ENCODE data around the gene VPS37B.

The VPS37B gene

GRCh38 chr12:122935318-122935717 is 39.4 kb upstream of the VPS37B start:
- no peak for TF ChIP-seq ZFX (IDR thresholded peaks at IDR 0.05)
- TF ChIP-seq, protein P1, sequence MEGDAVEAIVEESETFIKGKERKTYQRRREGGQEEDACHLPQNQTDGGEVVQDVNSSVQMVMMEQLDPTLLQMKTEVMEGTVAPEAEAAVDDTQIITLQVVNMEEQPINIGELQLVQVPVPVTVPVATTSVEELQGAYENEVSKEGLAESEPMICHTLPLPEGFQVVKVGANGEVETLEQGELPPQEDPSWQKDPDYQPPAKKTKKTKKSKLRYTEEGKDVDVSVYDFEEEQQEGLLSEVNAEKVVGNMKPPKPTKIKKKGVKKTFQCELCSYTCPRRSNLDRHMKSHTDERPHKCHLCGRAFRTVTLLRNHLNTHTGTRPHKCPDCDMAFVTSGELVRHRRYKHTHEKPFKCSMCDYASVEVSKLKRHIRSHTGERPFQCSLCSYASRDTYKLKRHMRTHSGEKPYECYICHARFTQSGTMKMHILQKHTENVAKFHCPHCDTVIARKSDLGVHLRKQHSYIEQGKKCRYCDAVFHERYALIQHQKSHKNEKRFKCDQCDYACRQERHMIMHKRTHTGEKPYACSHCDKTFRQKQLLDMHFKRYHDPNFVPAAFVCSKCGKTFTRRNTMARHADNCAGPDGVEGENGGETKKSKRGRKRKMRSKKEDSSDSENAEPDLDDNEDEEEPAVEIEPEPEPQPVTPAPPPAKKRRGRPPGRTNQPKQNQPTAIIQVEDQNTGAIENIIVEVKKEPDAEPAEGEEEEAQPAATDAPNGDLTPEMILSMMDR (conservative IDR thresholded peaks at IDR 0.05) = no peak
- H3K27ac ChIP-seq = no peak overlapping the region

- H3K27ac ChIP-seq = no peak overlapping the region
- TF ChIP-seq, protein P1 (conservative IDR thresholded peaks at IDR 0.05) = no peak
- no peak for TF ChIP-seq ZFX (IDR thresholded peaks at IDR 0.05)
Observed at GRCh38 chr12:122934722-122935121, 38.8 kb upstream of the VPS37B start.

- TF ChIP-seq, protein P1 (conservative IDR thresholded peaks at IDR 0.05) = no peak
- TF ChIP-seq ZFX (IDR thresholded peaks at IDR 0.05) = no peak
- no peak overlapping the region for H3K27ac ChIP-seq
Observed at GRCh38 chr12:122932207-122932606, 36.3 kb upstream of the VPS37B start.

- TF ChIP-seq ZFX (IDR thresholded peaks at IDR 0.05) = no peak
- TF ChIP-seq, protein P1 (conservative IDR thresholded peaks at IDR 0.05) = no peak
- H3K27ac ChIP-seq = no peak overlapping the region
Observed at GRCh38 chr12:122929812-122930211, 33.9 kb upstream of the VPS37B start.

DNA sequence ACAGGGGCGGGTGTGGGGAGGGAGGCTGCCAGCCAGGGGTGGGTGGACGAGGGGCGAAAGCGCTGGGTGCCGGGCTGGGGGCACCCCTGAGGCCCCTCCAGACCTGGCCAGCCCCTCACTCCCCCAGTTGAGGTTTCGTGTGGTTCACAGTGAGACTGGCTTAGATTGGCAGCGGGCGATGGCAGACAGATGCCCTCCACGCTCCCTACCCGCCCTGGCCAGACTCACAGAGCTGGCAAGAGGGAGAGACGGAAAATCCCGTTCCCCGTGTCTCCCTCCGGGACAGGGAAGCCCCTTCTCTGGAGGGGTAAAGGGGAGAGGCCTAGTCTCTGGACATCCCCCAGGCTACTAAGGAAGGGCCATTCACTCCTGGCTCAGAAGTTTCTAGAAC is 33.2 kb upstream of the VPS37B start:
- H3K27ac ChIP-seq = no peak overlapping the region
- TF ChIP-seq, protein P1 (conservative IDR thresholded peaks at IDR 0.05) = no peak

DNA sequence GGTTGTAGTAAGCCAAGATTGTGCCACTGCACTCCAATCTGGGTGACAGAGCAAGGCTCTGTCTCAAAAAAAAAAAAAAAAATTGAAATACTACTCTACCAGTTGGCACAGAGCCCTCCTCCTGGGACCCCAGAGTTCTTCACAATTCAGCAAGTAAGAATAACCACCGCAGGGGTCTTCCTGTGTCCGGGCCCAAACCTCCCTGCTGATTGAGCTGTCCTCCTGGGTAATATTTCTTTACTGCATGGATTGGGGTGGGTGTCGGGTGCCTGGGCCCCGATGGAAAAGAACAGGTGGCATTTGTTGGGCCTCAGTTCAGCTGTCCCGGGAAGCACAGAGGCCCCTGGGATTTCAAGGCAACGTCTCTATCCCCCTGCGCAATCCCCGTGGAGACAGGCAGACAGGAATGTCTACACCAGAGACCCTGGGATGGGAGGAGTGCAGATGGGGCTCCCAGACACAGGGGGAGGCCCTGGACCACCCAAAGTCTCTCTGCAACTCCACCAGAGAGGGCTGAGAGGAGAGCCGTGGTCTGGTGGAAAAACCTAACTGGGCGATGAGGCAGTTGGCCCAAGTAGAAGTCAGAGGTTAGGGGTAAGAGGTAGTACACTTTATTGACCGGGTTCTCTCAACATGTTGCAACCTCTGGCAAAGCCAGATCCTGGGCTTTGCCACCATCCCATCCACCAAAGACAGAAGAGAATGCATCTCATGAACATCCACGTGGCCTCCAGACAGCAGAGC is 32.7 kb upstream of the VPS37B start:
- no peak overlapping the region for H3K27ac ChIP-seq
- no peak for TF ChIP-seq ZFX (IDR thresholded peaks at IDR 0.05)
- TF ChIP-seq, protein P1 (conservative IDR thresholded peaks at IDR 0.05) = no peak

- no peak for TF ChIP-seq ZFX (IDR thresholded peaks at IDR 0.05)
- TF ChIP-seq, protein P1 (conservative IDR thresholded peaks at IDR 0.05) = no peak
- no peak overlapping the region for H3K27ac ChIP-seq
Observed at GRCh38 chr12:122927756-122928403, 32.0 kb upstream of the VPS37B start.
